GM12878 (cell line): Measurements from ENCODE around the gene DNAJC5. TPM values are rescaled to one million over a fixed set of nuclear protein-coding genes. Genes with fewer than 3 reads are reported as not detected.

ENCODE experiments used
- ATAC-seq: fragments of 200-7000 bp; cut with Tn5 transposase; 3 replicates; pipeline ENCODE4 v1.9.1; 2020; ENCODE audit warnings: mild to moderate bottlenecking, moderate library complexity
- BruUV-seq: library from RNA; stranded (reverse); fragments of 400-500 nt; replicated peaks from 2 replicates; lab custom pipeline; 2021; lab: Mats Ljungman, UMichigan
- CTCF ChIA-PET: fragments of 300-600 bp; sonication (Branson Sonifier 250); formaldehyde crosslinking; extraction: SDS; loops from one replicate; lab custom pipeline; 2021; ENCODE audit warnings: inconsistent platforms; lab: Yijun Ruan, JAX
- POLR2A ChIA-PET: fragments of 350-600 bp; formaldehyde crosslinking; extraction: SDS; loops from one replicate; lab custom pipeline; 2021; ENCODE audit warnings: inconsistent platforms; lab: Charles Lee
- RAD21 ChIA-PET: fragments of 300-600 bp; sonication (Branson Sonifier 250); formaldehyde crosslinking; loops from one replicate; lab custom pipeline; 2023; ENCODE audit warnings: antibody characterized with exemption; ENCODE audit not compliant: unreplicated experiment; lab: Charles Lee
- SMC1A ChIA-PET: fragments of 300-600 bp; sonication (Branson Sonifier 250); formaldehyde crosslinking; loops from one replicate; lab custom pipeline; 2023; ENCODE audit not compliant: unreplicated experiment, uncharacterized antibody; lab: Charles Lee
- DNase-seq: peaks from one replicate; pipeline ENCODE4 v3.0.0-alpha.2; 2011; ENCODE audit warnings: low read depth, low spot score
- FAIRE-seq: peaks from 3 replicates; lab custom pipeline; 2011; peaks lifted over from hg19 to GRCh38; lab: Jason Lieb, UNC
- H2AFZ ChIP-seq: 2 replicates; pipeline ENCODE4 v1.6.0; 2011; ENCODE audit warnings: low read depth, low read length, control low read depth; ENCODE audit not compliant: control insufficient read depth
- H3K27ac ChIP-seq: 2 replicates; pipeline ENCODE4 v1.5.1; 2011; ENCODE audit warnings: control low read depth; ENCODE audit not compliant: control insufficient read depth, insufficient read depth
- H3K27me3 ChIP-seq, 2 experiments: replicated peaks in 1 of 2; 2 replicates each; pipeline versions ENCODE4 v1.6.0 to v1.6.1; 2011; ENCODE audit warnings: low read length in 1 of 2; ENCODE audit not compliant: control insufficient read depth in 2 of 2, insufficient read depth in 2 of 2
- H3K36me3 ChIP-seq, 2 experiments: 2 replicates each; pipeline ENCODE4 v1.5.1; 2011; ENCODE audit warnings: low read length in 1 of 2; ENCODE audit not compliant: control insufficient read depth in 2 of 2, insufficient read depth in 2 of 2
- H3K4me1 ChIP-seq: 2 replicates; pipeline ENCODE4 v1.6.1; 2011; ENCODE audit warnings: mild to moderate bottlenecking, low read length, moderate library complexity, mixed read lengths; ENCODE audit not compliant: control insufficient read depth, insufficient read depth
- H3K4me2 ChIP-seq: 2 replicates; pipeline ENCODE4 v1.6.0; 2011; ENCODE audit warnings: control low read depth; ENCODE audit not compliant: control insufficient read depth, insufficient read depth
- H3K4me3 ChIP-seq: fragments of 200-600 bp; sonication (generic); 2 replicates; pipeline ENCODE4 v1.5.1; 2016
- H3K79me2 ChIP-seq: 2 replicates; pipeline ENCODE4 v1.6.0; 2011; ENCODE audit warnings: low read length; ENCODE audit not compliant: control insufficient read depth, insufficient read depth
- H3K9ac ChIP-seq: 2 replicates; pipeline ENCODE4 v1.8.0; 2011; ENCODE audit warnings: low read length, control low read depth, mixed read lengths; ENCODE audit not compliant: control insufficient read depth, insufficient read depth
- H3K9me3 ChIP-seq: replicated peaks from 3 replicates; pipeline ENCODE4 v1.5.1; 2011; ENCODE audit warnings: mild to moderate bottlenecking, low read length; ENCODE audit not compliant: control insufficient read depth, insufficient read depth
- H4K20me1 ChIP-seq: 2 replicates; pipeline ENCODE4 v1.6.0; 2011; ENCODE audit not compliant: control insufficient read depth, insufficient read depth
- EP300 ChIP-seq, 2 experiments: fragments of 150-350 bp in 1 of 2; IDR thresholded peaks; 2 replicates each; pipeline ENCODE4 v1.6.1; 2011 to 2012; ENCODE audit warnings: low read depth in 2 of 2, low read length in 2 of 2, borderline replicate concordance in 1 of 2, improper control_type of control experiment in 1 of 2, inconsistent platforms in 1 of 2; ENCODE audit not compliant: control insufficient read depth in 1 of 2
- POLR2A ChIP-seq: IDR thresholded peaks from 2 replicates; pipeline ENCODE4 v1.6.1; 2011; ENCODE audit warnings: low read depth, mild to moderate bottlenecking, low read length
- STAT1 ChIP-seq: fragments of 450-650 bp; conservative IDR thresholded peaks from 2 replicates; pipeline ENCODE4 v1.6.1; 2014; ENCODE audit warnings: antibody characterized with exemption, mild to moderate bottlenecking
- WGBS: methylation state at CpG from one replicate; pipeline ENCODE4 v1.1.6; 2016; ENCODE audit warnings: low lambda C conversion rate; ENCODE audit not compliant: insufficient replicate concordance, insufficient coverage; ENCODE audit errors: missing lambda C conversion rate; 5-methylcytosine and 5-hydroxymethylcytosine counted together
- in situ Hi-C: fragments of 300-500 bp; cut with MboI; formaldehyde crosslinking; loops from 9 replicates; pipeline ENCODE4 v1.14.3; 2018; ENCODE audit warnings: mixed read lengths
- intact Hi-C: fragments of 100-400 bp; cut with micrococcal nuclease; formaldehyde crosslinking; loops from one replicate; pipeline ENCODE4 v1.14.2; 2022; ENCODE audit not compliant: unreplicated experiment
- polyA plus RNA-seq, 11 experiments: library from polyadenylated mRNA; depleted of rRNA in 4 of 11; unstranded in 6 of 11; stranded (reverse) in 5 of 11; fragments of >200 nt; fragmentation: Nextera tagmentation in 4 of 11; fragmentation: Illumina TruSeq in 1 of 11; extraction: Ambion mirVana in 4 of 11; extraction: Trizol in 1 of 11; gene quantifications; 1 replicate in 1 of 11; 2 replicates in 10 of 11; pipeline versions ENCODE4 v1.2.1 to v1.2.3, GENCODE V29; 2011 to 2016; ENCODE audit warnings: inconsistent platforms in 2 of 11, missing spikeins in 2 of 11, low read depth in 1 of 11
- total RNA-seq, 4 experiments: library from RNA; depleted of rRNA in 3 of 4; stranded (reverse); fragments of >200 nt in 3 of 4; fragmentation: Illumina TruSeq in 1 of 4; extraction: Trizol in 1 of 4; gene quantifications; 2 replicates each; pipeline versions ENCODE4 v1.2.1 to v1.2.3, GENCODE V29; 2013 to 2021
- TF ChIP-seq, protein P1 (sequence below): fragments of 450-650 bp; IDR thresholded peaks from 2 replicates; pipeline ENCODE4 v1.6.1; 2017; ENCODE audit warnings: low read depth, mild to moderate bottlenecking, moderate library complexity

The DNAJC5 gene
- total and polyA plus RNA-seq, 10 of the 15 experiments (the other 5 are each of a cell fraction or from before 2014, with no cell fraction given): 0.69 to 36.8 (median 17.0) TPM

- in situ Hi-C loops: no loop called here
- Histone ChIP-seq H3K4me2 (no peak overlapping the region), H3K4me1 (no peaks in the 10 kb centered on the region), H3K36me3 (peaks cover 10 to 46% of the 10 kb centered on the region in 2 experiments; a peak in 3 of 4 replicates), H3K9me3 (no peaks in the 10 kb centered on the region; the same call in 2 of the 3 replicates), H4K20me1 (no peaks in the 10 kb centered on the region), H3K9ac (no peak overlapping the region), H3K27me3 (no peaks in the 10 kb centered on the region), H3K79me2 (no peaks in the 10 kb centered on the region), H3K4me3 (no peak overlapping the region), H3K27ac (no peak overlapping the region), H2AFZ (no peak overlapping the region)
- ChIA-PET POLR2A (interaction anchor here (0.7 kb wide), 1 partner anchor 12 kb away, joined by 4 read pairs; no protein-coding TSS in a partner anchor), RAD21 (no interaction called here), CTCF (no interaction called here), SMC1A (no interaction called here)
- FAIRE-seq: no peak
- DNase-seq: no peak
- TSS peak; percentile 76 for BruUV-seq
- no peak for ATAC-seq
- WGBS: 98% methylated on average over 23 of the region's 23 CpGs
- no peak for TF ChIP-seq EP300 (IDR thresholded peaks at IDR 0.05; ENCODE audit: borderline replicate concordance in 1 of 2, control insufficient read depth in 1 of 2, low read depth in 2 of 2, low read length in 2 of 2)
- TF ChIP-seq POLR2A: peak; percentile 28; the same call in 1 of the 2 replicates
- TF ChIP-seq, protein P1, sequence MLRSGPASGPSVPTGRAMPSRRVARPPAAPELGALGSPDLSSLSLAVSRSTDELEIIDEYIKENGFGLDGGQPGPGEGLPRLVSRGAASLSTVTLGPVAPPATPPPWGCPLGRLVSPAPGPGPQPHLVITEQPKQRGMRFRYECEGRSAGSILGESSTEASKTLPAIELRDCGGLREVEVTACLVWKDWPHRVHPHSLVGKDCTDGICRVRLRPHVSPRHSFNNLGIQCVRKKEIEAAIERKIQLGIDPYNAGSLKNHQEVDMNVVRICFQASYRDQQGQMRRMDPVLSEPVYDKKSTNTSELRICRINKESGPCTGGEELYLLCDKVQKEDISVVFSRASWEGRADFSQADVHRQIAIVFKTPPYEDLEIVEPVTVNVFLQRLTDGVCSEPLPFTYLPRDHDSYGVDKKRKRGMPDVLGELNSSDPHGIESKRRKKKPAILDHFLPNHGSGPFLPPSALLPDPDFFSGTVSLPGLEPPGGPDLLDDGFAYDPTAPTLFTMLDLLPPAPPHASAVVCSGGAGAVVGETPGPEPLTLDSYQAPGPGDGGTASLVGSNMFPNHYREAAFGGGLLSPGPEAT: no peak
- TF ChIP-seq STAT1: no peak
- intact Hi-C loops: no loop called here
Measured at GRCh38 chr20:63940071-63940471, 45.1 kb downstream of the DNAJC5 start.
